Measurements from ENCODE around the gene AFTPH. TPM values are rescaled to one million over a fixed set of nuclear protein-coding genes. Genes with fewer than 3 reads are reported as not detected.
A peak's percentile ranks its signal among the peaks of the same experiment; 100 is the strongest.

AFTPH gene
- total RNA-seq (ENCODE audit: unreplicated experiment): 13.3 TPM
- long read RNA-seq, partial matches to known transcripts: 0 of 2 reads
- long read RNA-seq, other reads (novel, unspliced or antisense): 2 of 2 reads

- peak; percentile 100 for DNase-seq
- Mint-ChIP-seq H3K4me3 (ENCODE audit: unreplicated experiment) (peak within 1 kb of the TSS; percentile 100), H3K9me3 (ENCODE audit: unreplicated experiment) (peaks cover 7% of the 10 kb centered on the region), H3K4me1 (ENCODE audit: low read depth, unreplicated experiment) (peaks cover 9% of the 10 kb centered on the region), H3K27ac (ENCODE audit: unreplicated experiment) (peak within 1 kb of the TSS; percentile 96), H3K27me3 (ENCODE audit: unreplicated experiment) (peaks cover 8% of the 10 kb centered on the region), H3K36me3 (ENCODE audit: unreplicated experiment) (no peaks in the 10 kb centered on the region)
- no peak for TF ChIP-seq CTCF (IDR thresholded peaks at IDR 0.05; ENCODE audit: partially characterized antibody, unreplicated experiment)
These were observed at the start of gene AFTPH for GRCh38 chr2:64523666-64524603. AFTPH (plus strand) TSS chr2:64524328; CDS start chr2:64551475, 27,147 bp downstream.

DNA sequence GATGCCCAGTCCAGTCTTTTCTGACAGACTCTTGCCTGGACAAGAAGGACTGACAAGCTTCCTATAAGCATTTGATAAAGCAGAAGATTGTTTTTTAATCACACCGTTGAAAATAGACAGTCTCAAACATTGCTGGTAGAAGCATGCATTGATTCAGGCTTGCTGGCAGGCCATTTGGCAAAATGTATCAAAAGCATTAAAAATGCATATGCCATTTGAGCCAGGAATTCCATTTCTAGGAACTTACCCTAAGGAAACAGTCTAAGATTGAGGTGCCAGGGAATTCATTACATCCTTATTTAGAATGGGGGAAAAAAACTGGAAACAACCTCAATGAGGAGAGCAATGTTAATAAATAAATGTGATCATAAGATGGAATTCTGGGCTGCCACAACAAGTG is 49.5 kb upstream of the AFTPH start:
- Mint-ChIP-seq H3K4me1 (ENCODE audit: low read depth, unreplicated experiment) (no peaks in the 10 kb centered on the region), H3K4me3 (ENCODE audit: unreplicated experiment) (no peak overlapping the region), H3K36me3 (ENCODE audit: unreplicated experiment) (no peaks in the 10 kb centered on the region), H3K27ac (ENCODE audit: unreplicated experiment) (no peak overlapping the region), H3K9me3 (ENCODE audit: unreplicated experiment) (no peaks in the 10 kb centered on the region), H3K27me3 (ENCODE audit: unreplicated experiment) (no peaks in the 10 kb centered on the region)
- TF ChIP-seq CTCF (IDR thresholded peaks at IDR 0.05; ENCODE audit: partially characterized antibody, unreplicated experiment): no peak
- DNase-seq: no peak

- Mint-ChIP-seq H3K27ac (ENCODE audit: unreplicated experiment) (no peak overlapping the region), H3K27me3 (ENCODE audit: unreplicated experiment) (no peaks in the 10 kb centered on the region), H3K4me3 (ENCODE audit: unreplicated experiment) (no peak overlapping the region), H3K4me1 (ENCODE audit: low read depth, unreplicated experiment) (no peaks in the 10 kb centered on the region), H3K9me3 (ENCODE audit: unreplicated experiment) (no peaks in the 10 kb centered on the region), H3K36me3 (ENCODE audit: unreplicated experiment) (no peaks in the 10 kb centered on the region)
- DNase-seq: no peak
- no peak for TF ChIP-seq CTCF (IDR thresholded peaks at IDR 0.05; ENCODE audit: partially characterized antibody, unreplicated experiment)
These were observed 47.1 kb upstream of the AFTPH start for GRCh38 chr2:64477037-64477436.

GRCh38 chr2:64477979-64478378 is 46.1 kb upstream of the AFTPH start:
- DNase-seq: no peak
- no peaks in the 10 kb centered on the region for H3K27me3 Mint-ChIP-seq (ENCODE audit: unreplicated experiment)
- no peak overlapping the region for H3K27ac Mint-ChIP-seq (ENCODE audit: unreplicated experiment)
- H3K4me1 Mint-ChIP-seq (ENCODE audit: low read depth, unreplicated experiment): no peaks in the 10 kb centered on the region
- H3K9me3 Mint-ChIP-seq (ENCODE audit: unreplicated experiment): no peaks in the 10 kb centered on the region
- H3K4me3 Mint-ChIP-seq (ENCODE audit: unreplicated experiment): no peak overlapping the region
- H3K36me3 Mint-ChIP-seq (ENCODE audit: unreplicated experiment): no peaks in the 10 kb centered on the region
- TF ChIP-seq CTCF (IDR thresholded peaks at IDR 0.05; ENCODE audit: partially characterized antibody, unreplicated experiment): no peak

All from glutamatergic neuron (in vitro differentiated cells).